Loucy (cell line): ENCODE measurements around the gene MTHFS.
"Not testable (repeated sequence)": the region's sequence is repeated elsewhere in the genome, so short reads cannot be mapped to it uniquely, and the experiment has no call there.

ENCODE experiments used
- H2AFZ ChIP-seq: fragments of 200-600 bp; sonication (generic); 2 replicates; pipeline ENCODE4 v1.6.0; 2016; ENCODE audit warnings: antibody characterized with exemption, mild to moderate bottlenecking, low read length, moderate library complexity
- H3F3A ChIP-seq: fragments of 200-600 bp; 2 replicates; pipeline ENCODE4 v1.6.0; 2016; ENCODE audit warnings: antibody characterized with exemption, low read depth, mild to moderate bottlenecking
- H3K27me3 ChIP-seq: fragments of 200-600 bp; sonication (generic); 2 replicates; pipeline ENCODE4 v1.6.1; 2014; ENCODE audit warnings: low read length, mild to moderate bottlenecking; ENCODE audit not compliant: insufficient read depth, poor library complexity, severe bottlenecking
- H3K36me3 ChIP-seq: fragments of 200-600 bp; sonication (generic); 2 replicates; pipeline ENCODE4 v1.6.1; 2016; ENCODE audit warnings: low read length; ENCODE audit not compliant: insufficient read depth
- H3K4me1 ChIP-seq: fragments of 200-600 bp; sonication (generic); 2 replicates; pipeline ENCODE4 v1.5.1; 2014; ENCODE audit warnings: low read length, mild to moderate bottlenecking; ENCODE audit not compliant: insufficient read depth, poor library complexity, severe bottlenecking
- H3K4me2 ChIP-seq: fragments of 200-600 bp; sonication (generic); 2 replicates; pipeline ENCODE4 v1.6.0; 2014; ENCODE audit warnings: antibody characterized with exemption, low read length, low read depth, mild to moderate bottlenecking; ENCODE audit not compliant: poor library complexity, severe bottlenecking
- H3K4me3 ChIP-seq: fragments of 200-600 bp; sonication (generic); 2 replicates; pipeline ENCODE4 v1.5.1; 2014; ENCODE audit warnings: low read length, mild to moderate bottlenecking, mixed read lengths; ENCODE audit not compliant: poor library complexity, severe bottlenecking
- H3K79me2 ChIP-seq: fragments of 200-600 bp; sonication (generic); 2 replicates; pipeline ENCODE4 v1.6.1; 2014; ENCODE audit warnings: low read length; ENCODE audit not compliant: insufficient read depth
- H3K9ac ChIP-seq: fragments of 200-600 bp; sonication (generic); 2 replicates; pipeline ENCODE4 v1.6.0; 2014; ENCODE audit warnings: mild to moderate bottlenecking, low read depth, low read length, moderate library complexity; ENCODE audit not compliant: poor library complexity, severe bottlenecking
- H3K9me2 ChIP-seq: fragments of 200-600 bp; sonication (generic); replicated peaks from 2 replicates; pipeline ENCODE4 v1.6.1; 2016; ENCODE audit warnings: low read depth, low read length, mixed read lengths
- H3K9me3 ChIP-seq: fragments of 200-600 bp; sonication (generic); 2 replicates; pipeline ENCODE4 v1.6.1; 2014; ENCODE audit warnings: mild to moderate bottlenecking, antibody characterized with exemption, low read length, low read depth; ENCODE audit not compliant: insufficient read depth
- H4K20me1 ChIP-seq: fragments of 200-600 bp; sonication (generic); 2 replicates; pipeline ENCODE4 v1.6.0; 2014; ENCODE audit warnings: antibody characterized with exemption, low read length, mild to moderate bottlenecking; ENCODE audit not compliant: insufficient read depth, poor library complexity, severe bottlenecking
- EZH2phosphoT487 ChIP-seq: fragments of 200-600 bp; IDR thresholded peaks from 2 replicates; pipeline ENCODE4 v1.6.1; 2018; ENCODE audit warnings: antibody characterized with exemption, mild to moderate bottlenecking, moderate library complexity, borderline replicate concordance
- TF ChIP-seq, protein P1 (sequence below): fragments of 200-600 bp; sonication (generic); conservative IDR thresholded peaks from 2 replicates; pipeline ENCODE4 v1.5.1; 2014; ENCODE audit warnings: mild to moderate bottlenecking, antibody characterized with exemption, low read length

Gene MTHFS

DNA sequence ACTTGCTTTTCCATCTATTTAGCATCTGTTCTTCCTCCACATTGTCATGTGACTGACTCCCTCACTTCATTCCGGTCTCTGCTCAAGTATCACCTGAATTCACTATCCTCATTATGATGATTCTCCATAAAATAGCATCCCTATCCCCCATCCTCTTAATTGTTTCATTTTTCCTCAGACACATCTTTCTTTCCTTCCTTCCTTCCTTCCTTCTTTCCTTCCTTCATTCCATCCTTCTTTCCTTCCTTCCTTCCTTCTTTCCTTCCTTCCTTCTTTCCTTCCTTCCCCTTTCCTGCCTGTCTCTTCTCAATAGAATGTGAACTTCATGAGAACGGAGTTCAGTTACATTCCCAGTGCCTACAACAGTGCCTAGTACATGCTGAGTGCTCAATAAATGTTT lies 32.6 kb upstream of the MTHFS start:
- Histone ChIP-seq H3K4me3 (no peak overlapping the region), H3K9me3 (no peaks in the 10 kb centered on the region), H3K9me2 (no peaks in the 10 kb centered on the region), H3K36me3 (no peaks in the 10 kb centered on the region), H4K20me1 (no peaks in the 10 kb centered on the region), H3K27me3 (no peaks in the 10 kb centered on the region), H3K79me2 (peaks cover 5% of the 10 kb centered on the region; the same call in 1 of the 2 replicates), H3K4me1 (peaks cover 17% of the 10 kb centered on the region), H2AFZ (no peak overlapping the region), H3F3A (no peaks in the 10 kb centered on the region), H3K9ac (no peak overlapping the region), H3K4me2 (no peak overlapping the region)
- TF ChIP-seq, protein P1, sequence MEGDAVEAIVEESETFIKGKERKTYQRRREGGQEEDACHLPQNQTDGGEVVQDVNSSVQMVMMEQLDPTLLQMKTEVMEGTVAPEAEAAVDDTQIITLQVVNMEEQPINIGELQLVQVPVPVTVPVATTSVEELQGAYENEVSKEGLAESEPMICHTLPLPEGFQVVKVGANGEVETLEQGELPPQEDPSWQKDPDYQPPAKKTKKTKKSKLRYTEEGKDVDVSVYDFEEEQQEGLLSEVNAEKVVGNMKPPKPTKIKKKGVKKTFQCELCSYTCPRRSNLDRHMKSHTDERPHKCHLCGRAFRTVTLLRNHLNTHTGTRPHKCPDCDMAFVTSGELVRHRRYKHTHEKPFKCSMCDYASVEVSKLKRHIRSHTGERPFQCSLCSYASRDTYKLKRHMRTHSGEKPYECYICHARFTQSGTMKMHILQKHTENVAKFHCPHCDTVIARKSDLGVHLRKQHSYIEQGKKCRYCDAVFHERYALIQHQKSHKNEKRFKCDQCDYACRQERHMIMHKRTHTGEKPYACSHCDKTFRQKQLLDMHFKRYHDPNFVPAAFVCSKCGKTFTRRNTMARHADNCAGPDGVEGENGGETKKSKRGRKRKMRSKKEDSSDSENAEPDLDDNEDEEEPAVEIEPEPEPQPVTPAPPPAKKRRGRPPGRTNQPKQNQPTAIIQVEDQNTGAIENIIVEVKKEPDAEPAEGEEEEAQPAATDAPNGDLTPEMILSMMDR = no peak
- TF ChIP-seq EZH2phosphoT487 = no peak

DNA sequence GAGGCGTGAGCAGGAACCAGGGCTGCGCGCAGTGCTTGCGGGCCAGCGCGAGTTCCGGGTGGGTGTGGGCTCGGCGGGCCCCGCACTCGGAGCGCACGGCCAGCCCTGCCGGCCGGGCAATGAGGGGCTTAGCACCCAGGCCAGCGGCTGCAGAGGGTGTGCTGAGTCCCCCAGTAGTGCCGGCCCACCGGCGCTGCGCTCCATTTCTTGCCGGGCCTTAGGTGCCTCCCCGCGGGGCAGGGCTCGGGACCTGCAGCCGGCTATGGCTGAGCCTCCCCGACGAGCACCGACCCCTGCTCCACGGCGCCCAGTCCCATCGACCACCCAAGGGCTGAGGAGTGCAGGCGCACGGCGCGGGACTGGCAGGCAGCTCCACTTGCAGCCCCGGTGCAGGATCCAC lies 29.3 kb upstream of the MTHFS start:
- H3K9me2 ChIP-seq, H3K36me3 ChIP-seq: not testable (repeated sequence)
- peaks cover 31% of the 10 kb centered on the region for H3K79me2 ChIP-seq

DNA sequence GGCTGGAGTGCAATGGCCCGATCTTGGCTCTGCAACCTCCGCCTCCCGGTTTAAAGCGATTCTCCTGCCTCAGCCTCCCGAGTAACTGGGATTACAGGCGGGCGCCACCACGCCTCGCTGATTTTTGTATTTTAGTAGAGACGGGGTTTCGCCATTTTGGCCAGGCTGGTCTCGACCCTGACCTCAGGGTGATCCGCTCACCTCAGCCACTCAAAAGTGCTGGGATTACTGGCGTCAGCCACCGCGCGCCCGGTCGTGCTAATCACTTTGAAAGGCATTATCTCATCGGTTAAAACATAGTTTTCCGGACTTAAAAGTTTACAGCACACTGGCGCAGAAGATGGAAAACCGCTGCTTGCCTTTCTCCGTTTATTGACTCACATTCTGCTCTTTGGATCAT lies 27.6 kb upstream of the MTHFS start:
- TF ChIP-seq, protein P1 = no peak
- no peak for TF ChIP-seq EZH2phosphoT487
- Histone ChIP-seq H3K9ac (peak overlapping the region; percentile 91), H4K20me1 (peaks cover 15% of the 10 kb centered on the region), H2AFZ (no peak overlapping the region; the same call in 1 of the 2 replicates), H3K36me3 (peaks cover 3% of the 10 kb centered on the region; the same call in 1 of the 2 replicates), H3F3A (no peaks in the 10 kb centered on the region), H3K4me2 (peak overlapping the region; percentile 69), H3K4me3 (peak overlapping the region; percentile 99), H3K79me2 (peaks cover 47% of the 10 kb centered on the region), H3K9me2 (no peaks in the 10 kb centered on the region), H3K9me3 (peaks cover 2% of the 10 kb centered on the region; the same call in 1 of the 2 replicates), H3K4me1 (peaks cover 13% of the 10 kb centered on the region), H3K27me3 (no peaks in the 10 kb centered on the region)

More for the DNA sequence above, 29.3 kb upstream of the MTHFS start:
- not testable (repeated sequence) for H3K4me2 ChIP-seq, H2AFZ ChIP-seq, H3K4me3 ChIP-seq, H3F3A ChIP-seq, H3K9me3 ChIP-seq, H3K27me3 ChIP-seq, H3K9ac ChIP-seq
- H4K20me1 ChIP-seq = peaks cover 15% of the 10 kb centered on the region
- peaks cover 13% of the 10 kb centered on the region for H3K4me1 ChIP-seq

DNA sequence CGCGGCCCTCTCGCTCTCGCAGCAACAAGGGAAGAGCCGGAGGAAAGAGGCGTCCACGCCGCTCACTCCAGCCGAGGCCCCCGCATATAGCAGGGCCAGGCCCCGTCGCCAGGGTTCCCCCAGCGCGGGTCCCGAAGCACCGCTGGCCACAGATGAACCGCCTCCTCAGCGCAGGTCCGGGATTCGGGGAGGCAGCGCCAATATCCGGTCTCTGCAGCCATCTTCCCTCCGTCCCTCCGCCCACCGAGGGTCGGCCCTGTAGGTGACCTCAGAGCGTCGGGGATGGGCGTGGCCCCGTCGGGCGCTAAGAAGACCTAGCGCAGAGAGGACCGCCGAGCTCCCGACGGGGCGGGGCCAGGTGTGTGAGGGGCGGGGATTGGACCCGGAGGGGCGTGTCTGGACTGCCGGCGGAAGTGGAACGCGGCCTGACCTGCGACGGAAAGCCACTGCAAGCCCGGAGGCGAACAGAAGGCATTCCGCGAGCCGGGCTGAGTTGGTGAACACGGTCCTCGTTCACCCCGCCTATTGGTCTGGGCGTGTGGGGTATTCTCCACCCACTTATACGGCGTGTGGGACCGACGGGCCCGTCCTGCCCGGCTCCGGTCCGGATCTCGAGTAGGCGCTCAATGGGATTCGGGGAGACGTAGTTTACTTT lies 26.8 kb upstream of the MTHFS start:
- peaks cover 13% of the 10 kb centered on the region for H3K4me1 ChIP-seq
- no peaks in the 10 kb centered on the region for H3F3A ChIP-seq
- H3K9me2 ChIP-seq = no peaks in the 10 kb centered on the region
- no peak for TF ChIP-seq EZH2phosphoT487
- TF ChIP-seq, protein P1 = no peak
- peaks cover 53% of the 10 kb centered on the region for H3K79me2 ChIP-seq
- H3K36me3 ChIP-seq = peaks cover 3% of the 10 kb centered on the region; the same call in 1 of the 2 replicates
- peak overlapping the region; percentile 97 for H3K4me2 ChIP-seq
- no peaks in the 10 kb centered on the region for H3K27me3 ChIP-seq
- H3K9ac ChIP-seq = peak overlapping the region; percentile 91
- H2AFZ ChIP-seq = peak overlapping the region; percentile 96
- H3K9me3 ChIP-seq = peaks cover 2% of the 10 kb centered on the region; the same call in 1 of the 2 replicates
- peaks cover 15% of the 10 kb centered on the region for H4K20me1 ChIP-seq
- H3K4me3 ChIP-seq = peak overlapping the region; percentile 99
